Caco-2 (cell line): ENCODE data around the gene ADGRF3. TPM values are rescaled to one million over a fixed set of nuclear protein-coding genes. Genes with fewer than 3 reads are reported as not detected.

Experiments
- BruUV-seq: library from RNA; stranded (reverse); fragments of 400-500 nt; replicated peaks from 2 replicates; lab custom pipeline; 2021; lab: Mats Ljungman, UMichigan
- CTCF ChIA-PET: fragments of 300-600 bp; sonication (Branson Sonifier 250); formaldehyde crosslinking; loops from one replicate; lab custom pipeline; 2022; ENCODE audit warnings: antibody characterized with exemption; lab: Charles Lee
- POLR2A ChIA-PET: fragments of 300-600 bp; sonication (Branson Sonifier 250); formaldehyde crosslinking; loops from one replicate; lab custom pipeline; 2022; ENCODE audit warnings: antibody characterized with exemption; lab: Charles Lee
- DNase-seq, 2 experiments: peaks; one replicate each; pipeline versions ENCODE4 v3.0.0 to v3.0.0-alpha.2; 2020 to 2022
- H3K27me3 ChIP-seq: replicated peaks from 2 replicates; pipeline ENCODE4 v1.6.0; 2011; ENCODE audit warnings: low read length; ENCODE audit not compliant: control insufficient read depth, insufficient read depth
- H3K36me3 ChIP-seq: 2 replicates; pipeline ENCODE4 v1.5.1; 2011; ENCODE audit warnings: low read length; ENCODE audit not compliant: control insufficient read depth, insufficient read depth
- H3K4me1 ChIP-seq: fragments of 250-450 bp; sonication (Bioruptor Pico); 2 replicates; pipeline ENCODE4 v1.5.1; 2020; ENCODE audit warnings: mild to moderate bottlenecking
- H3K4me3 ChIP-seq: 2 replicates; pipeline ENCODE4 v1.5.1; 2011; ENCODE audit warnings: low read depth, mild to moderate bottlenecking, control low read depth, low read length
- H3K9me3 ChIP-seq: fragments of 250-450 bp; sonication (Bioruptor Pico); 2 replicates; pipeline ENCODE4 v1.5.1; 2020; ENCODE audit warnings: mild to moderate bottlenecking, moderate library complexity
- H3K27ac Mint-ChIP-seq: one replicate; pipeline ENCODE4 v1.8.0; 2022; ENCODE audit warnings: mixed read lengths; ENCODE audit not compliant: unreplicated experiment
- H3K27me3 Mint-ChIP-seq: one replicate; pipeline ENCODE4 v1.8.0; 2022; ENCODE audit warnings: mixed read lengths; ENCODE audit not compliant: insufficient read depth, unreplicated experiment
- H3K36me3 Mint-ChIP-seq: one replicate; pipeline ENCODE4 v1.8.0; 2022; ENCODE audit warnings: mild to moderate bottlenecking, mixed read lengths; ENCODE audit not compliant: insufficient read depth, unreplicated experiment
- H3K4me1 Mint-ChIP-seq: one replicate; pipeline ENCODE4 v1.8.0; 2022; ENCODE audit warnings: low read depth, mixed read lengths; ENCODE audit not compliant: unreplicated experiment
- H3K4me3 Mint-ChIP-seq: one replicate; pipeline ENCODE4 v1.8.0; 2022; ENCODE audit warnings: mild to moderate bottlenecking, moderate library complexity, mixed read lengths; ENCODE audit not compliant: unreplicated experiment
- H3K9me3 Mint-ChIP-seq: one replicate; pipeline ENCODE4 v1.8.0; 2022; ENCODE audit warnings: mixed read lengths; ENCODE audit not compliant: unreplicated experiment
- CTCF ChIP-seq, 2 experiments: fragments of 200-600 bp in 1 of 2; IDR thresholded peaks; 1 replicate in 1 of 2; 2 replicates in 1 of 2; pipeline versions ENCODE4 v1.5.1 to v1.8.0; 2011 to 2022; ENCODE audit warnings: antibody characterized with exemption in 1 of 2, control low read depth in 1 of 2, inconsistent platforms in 1 of 2, low read depth in 1 of 2, low read length in 1 of 2, mild to moderate bottlenecking in 1 of 2, moderate library complexity in 1 of 2; ENCODE audit not compliant: insufficient read depth in 1 of 2, severe bottlenecking in 1 of 2, unreplicated experiment in 1 of 2
- intact Hi-C: fragments of 100-400 bp; cut with micrococcal nuclease; formaldehyde crosslinking; loops from one replicate; pipeline ENCODE4 v1.10.0; 2022; ENCODE audit not compliant: unreplicated experiment
- total RNA-seq: library from RNA; stranded (reverse); gene quantifications from 2 replicates; pipeline ENCODE4 v1.2.3, GENCODE V29; 2022

The ADGRF3 gene
- total RNA-seq, 1 experiment from 2014 or later, result 0.18 TPM

DNA sequence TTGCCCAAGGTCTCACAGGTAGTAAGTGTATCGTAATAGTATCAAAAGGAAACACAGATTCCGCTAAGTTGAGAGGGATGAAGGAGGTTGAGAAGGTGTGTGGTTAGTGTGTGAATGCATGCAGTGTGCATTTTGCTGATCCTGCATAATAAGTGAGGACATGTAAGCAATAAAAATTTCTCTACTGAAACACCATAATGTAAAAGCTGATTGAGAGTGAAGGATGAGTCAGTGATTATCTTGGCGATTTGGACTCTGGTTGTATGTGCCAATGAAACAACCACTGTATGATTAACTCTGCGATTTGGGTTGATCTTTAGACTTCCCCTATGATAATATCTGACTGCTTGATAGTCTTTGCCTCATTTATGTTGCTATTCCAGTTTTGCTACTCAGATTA, 16.7 kb upstream of the ADGRF3 start:
- no TSS peak for BruUV-seq
- Mint-ChIP-seq H3K36me3 (peaks cover 29% of the 10 kb centered on the region), H3K4me3 (no peak overlapping the region), H3K27ac (no peak overlapping the region), H3K9me3 (no peaks in the 10 kb centered on the region), H3K4me1 (peaks cover 20% of the 10 kb centered on the region), H3K27me3 (no peaks in the 10 kb centered on the region)
- TF ChIP-seq CTCF (IDR thresholded peaks at IDR 0.05; ENCODE audit: insufficient read depth in 1 of 2, low read depth in 1 of 2, low read length in 1 of 2, severe bottlenecking in 1 of 2, unreplicated experiment in 1 of 2), result no peak
- no peak for DNase-seq
- intact Hi-C loops, result no loop called here
- Histone ChIP-seq H3K9me3 (no peaks in the 10 kb centered on the region), H3K4me3 (no peak overlapping the region), H3K27me3 (no peaks in the 10 kb centered on the region), H3K4me1 (peaks cover 12% of the 10 kb centered on the region), H3K36me3 (peaks cover 2% of the 10 kb centered on the region; the same call in 1 of the 2 replicates)
- POLR2A ChIA-PET, result interaction anchor here (0.6 to 1.0 kb wide), 2 partner anchors 17 to 1111 kb away, joined by 3 to 4 read pairs; partner anchors contain the start of gene SELENOI
- CTCF ChIA-PET, result no interaction called here

DNA sequence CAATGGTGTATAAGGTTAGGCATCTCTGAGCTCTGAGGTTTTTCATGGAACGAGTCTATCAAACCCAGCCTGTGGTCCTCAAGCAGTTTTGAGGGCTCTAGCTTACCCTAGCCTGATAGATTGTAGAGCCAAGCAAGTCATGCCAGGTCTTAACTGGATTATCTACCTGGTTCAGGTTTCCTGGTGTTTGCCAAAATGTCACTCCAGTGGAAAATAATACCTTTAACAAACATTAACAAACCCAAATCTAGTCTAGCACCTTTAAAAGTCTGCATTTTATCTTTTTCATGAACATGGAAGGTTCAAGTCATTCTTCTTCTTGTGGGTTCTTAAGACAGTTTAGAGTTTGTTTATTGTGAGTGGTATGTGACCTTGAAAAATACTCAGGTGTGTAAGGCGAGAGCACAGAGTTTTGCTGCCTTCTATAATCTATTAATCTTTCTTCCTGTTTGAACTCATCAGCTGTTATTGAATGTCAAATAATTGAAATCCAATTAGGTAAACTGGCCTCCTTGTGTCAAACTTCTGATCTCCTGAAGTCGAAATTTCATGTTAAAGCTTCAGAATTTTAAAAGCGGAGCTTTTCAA, 13.4 kb upstream of the ADGRF3 start:
- Histone ChIP-seq H3K36me3 (no peaks in the 10 kb centered on the region), H3K4me3 (no peak overlapping the region), H3K27me3 (no peaks in the 10 kb centered on the region), H3K4me1 (peaks cover 12% of the 10 kb centered on the region), H3K9me3 (no peaks in the 10 kb centered on the region)
- Mint-ChIP-seq H3K4me1 (peaks cover 42% of the 10 kb centered on the region), H3K36me3 (peaks cover 15% of the 10 kb centered on the region), H3K27ac (no peak overlapping the region), H3K9me3 (no peaks in the 10 kb centered on the region), H3K27me3 (no peaks in the 10 kb centered on the region), H3K4me3 (no peak overlapping the region)
- DNase-seq, result no peak
- intact Hi-C loops, result no loop called here
- no peak for TF ChIP-seq CTCF (IDR thresholded peaks at IDR 0.05; ENCODE audit: insufficient read depth in 1 of 2, low read depth in 1 of 2, low read length in 1 of 2, severe bottlenecking in 1 of 2, unreplicated experiment in 1 of 2)
- ChIA-PET CTCF (interaction anchor here (0.7 kb wide), 1 partner anchor 218 kb away, joined by 3 read pairs; no protein-coding TSS in a partner anchor), POLR2A (no interaction called here)
- no TSS peak for BruUV-seq

GRCh38 chr2:26356771-26357170, 10.2 kb upstream of the ADGRF3 start:
- intact Hi-C loops, result no loop called here

More at GRCh38 chr2:26356771-26357170, 10.2 kb upstream of the ADGRF3 start:
- ChIA-PET POLR2A (no interaction called here), CTCF (no interaction called here)
- Histone ChIP-seq H3K4me1 (no peaks in the 10 kb centered on the region; the same call in 1 of the 2 replicates), H3K9me3 (no peaks in the 10 kb centered on the region), H3K36me3 (no peaks in the 10 kb centered on the region; the same call in 1 of the 2 replicates), H3K27me3 (no peaks in the 10 kb centered on the region), H3K4me3 (no peak overlapping the region)
- Mint-ChIP-seq H3K36me3 (peaks cover 18% of the 10 kb centered on the region), H3K4me1 (peaks cover 40% of the 10 kb centered on the region), H3K9me3 (no peaks in the 10 kb centered on the region), H3K4me3 (no peak overlapping the region), H3K27ac (no peak overlapping the region), H3K27me3 (no peaks in the 10 kb centered on the region)
- no peak for TF ChIP-seq CTCF (IDR thresholded peaks at IDR 0.05; ENCODE audit: insufficient read depth in 1 of 2, low read depth in 1 of 2, low read length in 1 of 2, severe bottlenecking in 1 of 2, unreplicated experiment in 1 of 2)
- DNase-seq, result no peak
- BruUV-seq, result no TSS peak
